C4-2B (cell line): ENCODE data around the gene TCF4.

ENCODE experiments used
- H3K27ac ChIP-seq: fragments of 450-650 bp; 2 replicates; pipeline ENCODE4 v1.5.1; 2017
- ZFX ChIP-seq: fragments of 450-650 bp; IDR thresholded peaks from 2 replicates; pipeline ENCODE4 v1.6.1; 2017
- TF ChIP-seq, protein P1 (sequence below): fragments of 450-650 bp; conservative IDR thresholded peaks from 2 replicates; pipeline ENCODE4 v1.5.1; 2017; ENCODE audit warnings: mild to moderate bottlenecking

TCF4 gene

DNA sequence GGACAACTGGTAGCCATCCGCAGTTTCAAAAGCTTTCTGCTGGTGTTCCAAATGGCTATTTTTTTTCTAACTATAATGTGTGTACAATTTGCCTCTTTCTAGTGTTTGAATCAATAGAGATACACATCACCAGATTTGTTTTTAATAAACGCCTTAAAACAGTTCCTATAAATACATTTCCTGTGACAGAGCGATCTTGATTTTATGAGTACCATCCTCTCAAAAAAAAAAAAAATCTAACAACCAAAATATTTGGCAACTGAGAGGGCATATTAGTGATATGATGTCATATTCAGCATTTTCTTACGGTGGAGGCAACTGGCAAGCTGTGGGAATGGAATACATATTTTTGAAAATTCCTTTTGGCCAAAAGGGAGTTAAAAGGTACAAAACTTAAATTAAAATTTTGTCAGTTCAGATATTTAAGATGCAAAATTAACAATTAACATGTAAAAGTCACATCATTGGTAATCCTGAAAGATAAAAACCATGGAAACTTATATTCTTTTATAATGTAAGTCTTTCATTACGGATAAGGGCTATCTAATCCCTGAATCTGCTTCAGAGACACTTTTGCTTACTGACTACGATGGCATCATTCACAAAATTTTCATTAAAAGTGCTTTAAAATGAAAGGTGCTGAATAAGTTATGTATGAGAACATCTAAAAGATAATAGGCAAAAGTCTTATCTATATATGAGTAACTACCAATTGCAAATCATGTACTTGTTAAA is 268.4 kb downstream of the TCF4 start:
- TF ChIP-seq ZFX, result no peak
- H3K27ac ChIP-seq, result no peak overlapping the region

DNA sequence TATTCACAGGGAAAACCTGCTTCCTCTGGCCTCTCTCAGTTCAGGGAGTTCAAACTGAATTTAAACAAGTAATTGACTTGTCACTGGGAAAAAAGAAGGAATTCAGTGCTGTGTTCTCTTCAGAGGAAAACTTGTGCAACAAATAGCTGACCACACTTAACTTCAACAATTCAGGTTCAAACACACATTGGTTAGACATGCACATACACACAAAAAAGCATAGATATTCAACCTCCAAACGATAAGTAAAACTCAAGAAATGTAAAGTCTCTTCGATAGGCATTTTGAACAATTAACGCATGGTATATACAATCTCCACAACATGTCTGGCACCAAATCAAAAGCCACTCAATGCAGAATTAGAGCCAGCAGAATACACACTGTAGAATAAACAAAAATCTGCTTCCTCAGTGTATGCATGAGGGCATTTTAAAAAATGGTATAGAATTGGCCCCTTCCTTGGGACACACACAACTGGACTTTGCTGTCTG is 269.0 kb downstream of the TCF4 start:
- no peak overlapping the region for H3K27ac ChIP-seq

DNA sequence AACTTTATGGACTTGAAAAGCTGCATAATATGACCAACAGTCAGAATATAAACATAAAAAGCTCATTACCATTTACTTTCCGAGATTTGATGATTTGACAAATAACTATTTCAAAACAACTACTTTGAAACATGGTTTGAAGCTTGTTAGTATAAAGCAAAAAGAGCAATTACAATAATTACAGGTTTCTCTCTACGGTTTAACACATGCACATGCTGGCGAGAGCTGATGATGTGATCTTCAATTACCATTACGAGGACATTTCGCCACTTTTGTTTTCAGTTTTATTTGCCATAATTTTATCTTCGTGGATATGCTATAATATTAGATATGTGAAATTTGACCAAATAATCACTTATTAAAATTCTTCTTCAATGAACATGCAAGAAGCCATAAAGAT is 270.1 kb downstream of the TCF4 start:
- H3K27ac ChIP-seq, result no peak overlapping the region

More for the DNA sequence above, 269.0 kb downstream of the TCF4 start:
- TF ChIP-seq, protein P1, sequence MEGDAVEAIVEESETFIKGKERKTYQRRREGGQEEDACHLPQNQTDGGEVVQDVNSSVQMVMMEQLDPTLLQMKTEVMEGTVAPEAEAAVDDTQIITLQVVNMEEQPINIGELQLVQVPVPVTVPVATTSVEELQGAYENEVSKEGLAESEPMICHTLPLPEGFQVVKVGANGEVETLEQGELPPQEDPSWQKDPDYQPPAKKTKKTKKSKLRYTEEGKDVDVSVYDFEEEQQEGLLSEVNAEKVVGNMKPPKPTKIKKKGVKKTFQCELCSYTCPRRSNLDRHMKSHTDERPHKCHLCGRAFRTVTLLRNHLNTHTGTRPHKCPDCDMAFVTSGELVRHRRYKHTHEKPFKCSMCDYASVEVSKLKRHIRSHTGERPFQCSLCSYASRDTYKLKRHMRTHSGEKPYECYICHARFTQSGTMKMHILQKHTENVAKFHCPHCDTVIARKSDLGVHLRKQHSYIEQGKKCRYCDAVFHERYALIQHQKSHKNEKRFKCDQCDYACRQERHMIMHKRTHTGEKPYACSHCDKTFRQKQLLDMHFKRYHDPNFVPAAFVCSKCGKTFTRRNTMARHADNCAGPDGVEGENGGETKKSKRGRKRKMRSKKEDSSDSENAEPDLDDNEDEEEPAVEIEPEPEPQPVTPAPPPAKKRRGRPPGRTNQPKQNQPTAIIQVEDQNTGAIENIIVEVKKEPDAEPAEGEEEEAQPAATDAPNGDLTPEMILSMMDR, result no peak
- no peak for TF ChIP-seq ZFX

DNA sequence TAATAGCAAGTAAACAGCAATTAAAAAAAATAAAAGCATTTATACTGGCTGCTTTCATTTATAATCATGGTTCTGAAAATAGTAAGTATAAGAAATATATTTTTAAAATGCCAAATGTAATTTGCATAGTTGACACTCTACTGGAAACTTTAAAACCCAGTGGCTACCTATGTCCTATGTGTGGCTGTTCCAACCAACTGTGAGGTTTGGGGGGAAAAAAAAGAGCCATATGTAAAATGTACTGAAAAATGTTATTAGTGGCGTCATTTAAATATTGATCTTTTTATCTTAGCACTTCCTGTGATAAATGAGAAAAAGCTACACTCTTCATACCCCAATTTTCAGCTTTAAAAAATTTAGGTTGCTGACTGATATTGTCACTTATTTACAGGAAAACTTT is 270.7 kb downstream of the TCF4 start:
- no peak overlapping the region for H3K27ac ChIP-seq
- TF ChIP-seq, protein P1, result no peak
- no peak for TF ChIP-seq ZFX

More for the DNA sequence above, 270.1 kb downstream of the TCF4 start:
- TF ChIP-seq, protein P1, result no peak
- no peak for TF ChIP-seq ZFX

DNA sequence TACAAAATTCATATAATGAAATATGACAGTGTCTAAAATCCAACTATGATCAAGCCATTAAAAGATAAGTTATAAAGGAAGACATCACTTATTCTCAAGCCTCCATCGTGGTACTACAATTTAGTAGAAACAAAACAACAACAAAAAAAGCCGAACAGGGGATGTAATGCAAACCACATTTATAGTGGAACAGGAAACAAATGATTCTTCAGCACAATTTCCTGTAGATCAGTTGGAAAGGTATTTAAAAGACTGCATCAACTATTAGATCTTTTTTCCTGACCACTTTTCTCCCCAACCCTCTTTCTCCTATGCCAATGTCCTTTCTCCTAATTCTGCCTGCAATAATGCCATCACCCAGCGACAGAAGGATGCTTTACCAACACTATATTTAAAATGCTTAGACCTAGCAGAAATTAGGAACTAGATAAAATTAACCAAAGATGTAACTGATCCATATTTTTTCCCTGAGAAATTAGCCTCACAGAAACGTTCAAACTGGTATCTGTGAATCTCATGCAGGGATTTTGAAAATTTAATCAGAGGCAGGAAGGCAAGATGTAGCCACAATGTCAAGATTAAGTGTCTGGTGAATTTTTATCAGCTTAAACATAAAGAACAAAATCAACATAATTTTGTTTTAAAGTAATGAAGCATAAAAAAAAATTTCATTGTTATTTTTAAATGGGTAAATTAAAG is 271.4 kb downstream of the TCF4 start:
- H3K27ac ChIP-seq, result no peak overlapping the region
- TF ChIP-seq ZFX, result no peak
- TF ChIP-seq, protein P1, result no peak

DNA sequence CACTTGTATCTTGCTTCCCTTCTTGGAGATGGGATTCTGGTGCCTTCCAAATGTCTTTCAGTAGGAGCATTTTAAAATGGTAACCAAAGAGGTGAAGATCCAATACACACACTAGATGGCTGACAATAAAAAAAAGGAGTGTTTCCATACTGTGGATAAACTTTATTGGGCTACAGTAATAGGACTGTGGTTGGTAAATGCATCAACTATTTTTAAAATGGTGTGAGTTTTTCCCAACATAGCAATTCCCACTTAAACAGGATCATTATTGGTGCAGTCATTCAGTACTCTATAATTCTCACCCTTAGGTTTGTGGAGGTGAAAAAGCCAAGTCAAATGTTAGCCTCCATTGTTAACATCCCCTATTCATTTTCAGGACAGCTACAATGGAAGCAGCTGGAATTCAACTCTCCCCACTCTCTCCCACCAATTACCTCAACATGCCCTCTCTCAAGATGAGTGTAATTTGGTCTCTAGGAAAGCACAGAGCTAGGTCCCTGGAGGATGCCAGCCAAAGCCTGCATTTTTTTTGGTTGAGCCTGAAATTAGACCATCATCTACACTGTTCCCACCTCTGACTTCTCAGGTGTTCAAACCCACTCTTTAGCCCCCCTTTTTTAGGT is 273.3 kb downstream of the TCF4 start:
- TF ChIP-seq, protein P1, result no peak
- no peak for TF ChIP-seq ZFX
- H3K27ac ChIP-seq, result no peak overlapping the region

DNA sequence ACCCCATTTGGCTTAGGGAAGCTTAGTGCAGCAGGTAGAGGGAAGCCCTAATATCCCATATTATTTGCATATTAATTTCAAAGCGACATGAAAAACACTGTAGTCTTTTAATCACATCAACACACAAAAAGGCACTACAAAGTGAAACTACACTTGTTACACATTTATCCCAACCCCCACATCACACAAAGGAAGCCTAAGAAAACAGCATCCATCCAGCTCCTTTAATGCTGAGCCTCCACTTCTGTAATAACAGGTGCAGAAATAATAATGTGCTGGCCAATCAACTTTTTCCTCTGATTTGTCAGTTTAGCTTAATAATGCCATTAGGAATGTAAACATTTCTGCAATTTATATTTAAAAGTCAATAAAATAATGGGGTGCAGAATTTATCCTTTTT is 274.0 kb downstream of the TCF4 start:
- TF ChIP-seq, protein P1, result no peak
- TF ChIP-seq ZFX, result no peak
- no peak overlapping the region for H3K27ac ChIP-seq
